GM18951 (cell line): Measurements from ENCODE around the gene KCNQ5.

Experiments used
- POLR2A ChIP-seq: IDR thresholded peaks from 4 replicates; pipeline ENCODE4 v1.6.1; 2011; ENCODE audit warnings: mild to moderate bottlenecking; ENCODE audit not compliant: insufficient read length, insufficient read depth; ENCODE audit errors: extremely low read depth
- in situ Hi-C: fragments of 300-500 bp; cut with MboI; formaldehyde crosslinking; loops from one replicate; pipeline ENCODE4 v1.12.0; 2022; ENCODE audit warnings: low sequenced_read_pairs, mixed read lengths, inconsistent platforms; ENCODE audit not compliant: unreplicated experiment

KCNQ5 gene

GRCh38 chr6:72787391-72788031, 165.6 kb downstream of the KCNQ5 start:
- in situ Hi-C loops = no loop called here
- no peak for TF ChIP-seq POLR2A

DNA sequence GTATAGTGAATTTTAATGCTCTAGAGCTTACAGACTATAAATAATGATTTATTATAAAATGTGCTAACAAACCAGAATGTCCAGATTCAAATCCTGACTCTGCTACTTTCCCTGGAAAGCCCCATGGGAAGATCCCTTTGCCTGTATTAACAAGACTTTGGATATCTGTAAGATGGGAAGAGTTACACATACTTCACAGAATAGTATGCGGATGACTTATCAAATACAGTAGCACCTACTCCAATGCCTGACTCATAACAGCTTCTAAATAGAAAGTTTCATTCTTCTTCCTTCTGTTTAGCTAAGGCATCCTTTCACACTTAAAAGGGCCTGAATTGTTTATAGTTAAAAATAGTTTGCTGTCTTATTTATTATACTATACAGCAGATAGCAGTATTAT, 166.3 kb downstream of the KCNQ5 start:
- TF ChIP-seq POLR2A = no peak
- in situ Hi-C loops = no loop called here

DNA sequence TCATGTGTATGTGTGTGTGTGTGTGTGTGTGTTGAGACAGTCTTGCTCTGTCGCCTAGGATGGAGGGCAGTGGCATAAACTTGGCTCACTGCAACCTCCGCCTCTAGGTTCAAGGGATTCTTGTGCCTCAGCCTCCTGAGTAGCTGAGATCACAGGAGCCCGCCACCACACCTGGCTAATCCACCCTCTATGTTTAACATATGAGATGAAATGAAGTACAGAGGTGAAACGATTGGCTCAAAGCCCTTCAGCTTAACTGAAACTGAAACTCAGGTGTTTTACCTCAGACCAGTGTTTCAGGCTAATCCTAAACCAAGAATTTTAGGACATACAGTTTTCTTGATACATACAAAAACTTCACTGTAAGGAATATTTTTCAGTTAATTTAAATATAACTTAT, 167.3 kb downstream of the KCNQ5 start:
- in situ Hi-C loops = no loop called here
- no peak for TF ChIP-seq POLR2A

DNA sequence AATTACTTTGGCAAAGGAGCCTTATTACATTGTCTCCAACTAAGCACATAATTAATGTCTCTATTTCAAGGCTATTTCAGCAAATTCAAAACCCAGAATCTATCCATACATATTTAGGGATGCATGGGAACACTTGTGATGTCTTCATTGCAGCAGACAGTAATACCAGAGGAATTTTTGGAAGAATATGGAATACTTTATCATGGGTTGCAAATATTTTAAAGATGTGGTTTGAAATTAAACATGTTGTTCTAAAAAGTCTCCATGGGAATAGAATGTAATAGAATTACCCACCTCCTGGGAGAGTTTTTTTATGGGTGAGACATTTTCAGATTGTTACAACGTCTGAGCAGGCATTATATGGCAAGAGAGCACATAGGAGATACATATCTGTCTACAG, 170.8 kb downstream of the KCNQ5 start:
- TF ChIP-seq POLR2A = no peak
- in situ Hi-C loops = no loop called here

GRCh38 chr6:72793641-72794395, 172.0 kb downstream of the KCNQ5 start:
- no peak for TF ChIP-seq POLR2A
- in situ Hi-C loops = no loop called here

DNA sequence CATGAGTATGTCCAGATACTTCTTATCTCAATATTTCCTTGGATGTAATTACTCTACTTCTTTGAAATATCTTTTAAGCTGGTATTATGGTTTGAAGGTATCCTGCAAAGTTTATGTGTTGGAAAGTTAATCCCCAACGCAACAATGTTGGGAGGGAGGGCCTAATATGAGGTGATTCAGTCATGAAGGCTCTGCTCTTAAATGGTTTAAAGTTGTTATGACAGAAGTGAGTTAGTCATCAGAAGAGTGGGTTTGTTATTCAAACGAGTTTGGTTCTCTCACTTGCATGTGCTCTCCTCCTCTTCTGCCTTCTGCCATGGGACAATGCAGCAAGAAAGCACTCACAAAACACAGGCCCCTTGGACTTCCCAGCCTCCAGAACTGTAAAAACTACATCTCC, 176.3 kb downstream of the KCNQ5 start:
- no peak for TF ChIP-seq POLR2A
- in situ Hi-C loops = no loop called here

- TF ChIP-seq POLR2A = no peak
- in situ Hi-C loops = no loop called here
Observed at GRCh38 chr6:72809746-72810379, 188.0 kb downstream of the KCNQ5 start.

GRCh38 chr6:72810571-72811280, 188.9 kb downstream of the KCNQ5 start:
- in situ Hi-C loops = no loop called here
- TF ChIP-seq POLR2A = no peak

- TF ChIP-seq POLR2A = no peak
- in situ Hi-C loops = no loop called here
Observed at GRCh38 chr6:72811971-72812421, 190.1 kb downstream of the KCNQ5 start.

- TF ChIP-seq POLR2A = no peak
- in situ Hi-C loops = no loop called here
Observed at GRCh38 chr6:72813807-72814596, 192.1 kb downstream of the KCNQ5 start.

DNA sequence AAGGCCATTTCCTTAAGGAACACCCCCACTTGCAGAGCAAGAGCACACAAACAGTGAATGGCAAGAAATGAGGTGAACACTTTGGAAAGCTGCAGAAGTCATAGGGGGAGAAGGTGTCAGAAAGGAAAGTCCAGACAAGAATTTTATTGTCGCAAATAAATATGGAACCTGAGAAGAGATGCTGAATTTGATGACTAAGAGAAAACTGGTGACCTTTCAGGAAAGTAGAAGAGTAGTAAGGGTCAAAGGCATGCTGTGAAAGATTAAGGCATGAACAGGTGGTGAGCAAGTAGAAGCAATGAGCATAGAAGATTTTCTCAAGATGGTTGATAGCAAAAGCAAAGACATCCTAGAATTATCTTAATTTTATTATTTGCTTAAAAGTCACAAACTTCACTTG, 194.2 kb downstream of the KCNQ5 start:
- in situ Hi-C loops = no loop called here
- TF ChIP-seq POLR2A = no peak

GRCh38 chr6:72817208-72817607, 195.3 kb downstream of the KCNQ5 start:
- no peak for TF ChIP-seq POLR2A
- in situ Hi-C loops = no loop called here

DNA sequence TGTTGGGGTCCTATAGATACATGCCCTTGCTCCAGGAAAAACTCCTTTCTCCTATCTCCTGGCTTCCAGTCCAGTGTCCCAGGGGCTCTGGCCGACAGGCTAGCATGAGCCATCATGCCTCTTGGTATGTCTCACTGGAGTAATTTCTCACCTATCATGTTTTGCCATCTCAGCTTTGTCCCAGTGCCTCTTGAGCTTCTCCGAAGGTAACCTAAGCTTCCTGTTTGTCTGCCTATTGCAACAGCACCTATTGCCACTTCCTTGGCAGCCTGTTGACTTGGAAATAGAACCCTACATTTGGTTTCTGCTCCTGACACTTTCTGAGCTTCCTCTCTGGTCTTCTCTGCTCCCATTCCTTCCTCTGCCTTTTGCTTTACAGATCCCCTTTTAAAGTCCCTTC, 197.7 kb downstream of the KCNQ5 start:
- in situ Hi-C loops = no loop called here
- no peak for TF ChIP-seq POLR2A

- in situ Hi-C loops = no loop called here
- no peak for TF ChIP-seq POLR2A
Observed at GRCh38 chr6:72820153-72820552, 198.3 kb downstream of the KCNQ5 start.
